Right lobe of liver (tissue), 6 donors: Measurements from ENCODE around the gene S100A10. TPM values are rescaled to one million over a fixed set of nuclear protein-coding genes. Genes with fewer than 3 reads are reported as not detected.

Source experiments
- ATAC-seq, 4 donors: fragments of 200-7000 bp; cut with Tn5 transposase; one replicate each; pipeline ENCODE4 v1.9.1; 2020; ENCODE audit warnings: mild to moderate bottlenecking in 4 of 4, moderate library complexity in 4 of 4
- DNase-seq, 3 donors: peaks; one replicate each; pipeline ENCODE4 v3.0.0-alpha.2; 2020
- H3K27ac ChIP-seq, 3 donors: fragments of 200-600 bp; one replicate each; pipeline ENCODE4 v1.8.0; 2022
- H3K27me3 ChIP-seq, 2 donors: fragments of 200-600 bp; one replicate each; pipeline ENCODE4 v1.8.0; 2022
- H3K36me3 ChIP-seq, 4 donors: fragments of 200-600 bp; sonication (generic) in 1 of 4; one replicate each; pipeline versions ENCODE4 v1.5.1 to v1.8.0; 2017 to 2022; ENCODE audit warnings: control low read depth in 1 of 4
- H3K4me1 ChIP-seq, 4 donors: fragments of 200-600 bp; sonication (generic) in 1 of 4; one replicate each; pipeline versions ENCODE4 v1.5.1 to v1.8.0; 2017 to 2022; ENCODE audit warnings: control low read depth in 1 of 4
- H3K4me3 ChIP-seq, 3 donors: fragments of 200-600 bp; one replicate each; pipeline ENCODE4 v1.8.0; 2022
- H3K9me3 ChIP-seq, 4 donors: fragments of 200-600 bp; sonication (generic) in 1 of 4; one replicate each; pipeline versions ENCODE4 v1.5.1 to v1.8.0; 2017 to 2022; ENCODE audit warnings: control low read depth in 1 of 4
- POLR2A ChIP-seq: fragments of 450-650 bp; IDR thresholded peaks from one replicate; pipeline ENCODE4 v1.6.1; 2017; ENCODE audit warnings: antibody characterized with exemption, mild to moderate bottlenecking
- WGBS: methylation state at CpG from one replicate; pipeline ENCODE4 v1.1.6; 2018; ENCODE audit warnings: low coverage, low lambda C conversion rate; ENCODE audit not compliant: insufficient coverage; ENCODE audit errors: missing lambda C conversion rate; 5-methylcytosine and 5-hydroxymethylcytosine counted together
- intact Hi-C, 2 donors: fragments of 100-400 bp; cut with DNase I; formaldehyde crosslinking; loops; one replicate each; pipeline versions ENCODE4 v1.11.2 to v1.14.1; 2022
- total RNA-seq, 6 experiments: library from RNA; depleted of rRNA in 2 of 6; stranded (reverse); fragments of >200 nt in 2 of 6; fragmentation: NEBNext Ultra II Directional in 3 of 6; extraction: Animal tissue kit (Norgen Biotek cat#: 25700) in 3 of 6; gene quantifications; one replicate each; pipeline versions ENCODE4 v1.1.0 to v1.2.4, GENCODE V29; 2016 to 2023
- TF ChIP-seq, protein P1 (sequence below), 4 donors: fragments of 200-600 bp in 3 of 4; fragments of 450-650 bp in 1 of 4; IDR thresholded peaks; one replicate each; pipeline versions ENCODE4 v1.5.1 to v1.8.0; 2016 to 2022; ENCODE audit warnings: antibody characterized with exemption in 4 of 4, mild to moderate bottlenecking in 2 of 4
- donor health status: DM: no; HTN: yes; CAD: no.
- donor health status: DM: no; HTN: no; CAD: no.
- donor health status: DM: no; HTN: no; CAD: no.
- donor health status: DM: no; HTN: yes; CAD: no.
- donor health status: DM: no; HTN: yes; CAD: no.

Gene S100A10
- total RNA-seq, 6 experiments from 2014 or later: 48.5 to 192 (median 61.7) TPM

DNA sequence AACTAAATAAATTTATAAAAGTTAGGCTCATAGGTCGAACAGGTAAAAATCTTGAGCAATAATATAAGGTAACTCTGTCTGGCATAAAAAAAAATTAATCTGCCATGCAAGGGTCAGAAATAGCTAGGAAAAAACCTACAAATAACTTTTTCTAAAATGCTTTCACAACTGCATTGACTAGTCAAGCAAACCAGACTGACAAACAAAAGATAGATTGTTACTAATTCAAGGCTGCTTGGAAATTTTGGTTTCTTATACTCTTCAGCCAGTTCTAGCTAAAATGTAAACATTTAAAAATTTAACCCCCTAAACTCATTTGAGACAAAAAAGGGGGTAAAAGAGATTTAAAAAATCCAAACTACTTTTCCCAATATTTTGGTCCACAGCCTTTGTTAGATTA lies 40.8 kb downstream of the S100A10 start:
- H3K4me3 ChIP-seq: peak overlapping the region in 1 of 3 donors; percentile 2
- WGBS: 37% methylated on average over 1 of the region's 1 CpG

DNA sequence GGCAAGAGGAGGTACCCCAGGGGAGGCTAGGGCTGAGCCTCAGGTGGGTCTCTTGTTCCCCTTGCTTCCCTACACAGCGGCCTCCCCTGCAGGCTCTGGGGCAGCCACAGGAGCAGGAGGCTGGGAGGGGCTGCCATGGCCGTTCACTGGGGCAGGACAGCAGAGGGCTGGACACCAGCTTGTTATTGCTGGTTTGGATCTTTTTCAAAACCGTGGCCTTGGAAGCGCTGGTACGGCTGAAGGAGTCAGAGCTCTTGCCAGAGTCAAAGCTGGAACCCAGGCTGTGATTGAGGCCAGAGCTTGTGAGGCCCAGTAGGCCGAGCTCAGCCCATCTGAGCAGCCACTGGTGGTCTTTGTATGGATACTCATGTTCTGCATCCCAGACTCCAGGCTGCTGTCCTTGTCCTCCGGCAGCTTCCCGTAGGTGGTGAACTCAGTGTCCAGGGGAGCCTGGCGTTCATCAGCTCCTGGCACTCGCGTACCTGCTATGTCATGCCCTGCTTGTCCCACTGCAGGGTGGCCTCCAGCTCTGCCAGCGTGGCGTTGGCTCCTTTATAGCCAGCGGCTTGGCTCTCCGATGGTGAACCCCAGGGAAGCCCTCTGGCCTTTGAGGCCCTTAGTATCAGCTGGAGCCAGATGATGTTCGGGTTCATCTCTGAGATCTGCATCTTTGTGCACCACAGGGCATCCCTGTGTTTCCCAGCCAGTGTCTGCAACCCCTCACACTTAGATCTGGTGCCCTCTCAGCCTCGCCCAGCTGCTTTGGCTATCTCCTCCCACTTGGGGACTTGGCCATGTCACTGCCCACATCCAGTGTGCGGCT lies 44.1 kb downstream of the S100A10 start:
- intact Hi-C loops: no loop called here
- DNase-seq: no peak

More for the DNA sequence above, 40.8 kb downstream of the S100A10 start:
- ATAC-seq (no peak), DNase-seq (no peak)
- no peaks in the 10 kb centered on the region for H3K27me3 ChIP-seq
- peaks cover 0 to 6% (median 0%) of the 10 kb centered on the region in 4 donors for H3K4me1 ChIP-seq
- TF ChIP-seq POLR2A: no peak
- TF ChIP-seq, protein P1, sequence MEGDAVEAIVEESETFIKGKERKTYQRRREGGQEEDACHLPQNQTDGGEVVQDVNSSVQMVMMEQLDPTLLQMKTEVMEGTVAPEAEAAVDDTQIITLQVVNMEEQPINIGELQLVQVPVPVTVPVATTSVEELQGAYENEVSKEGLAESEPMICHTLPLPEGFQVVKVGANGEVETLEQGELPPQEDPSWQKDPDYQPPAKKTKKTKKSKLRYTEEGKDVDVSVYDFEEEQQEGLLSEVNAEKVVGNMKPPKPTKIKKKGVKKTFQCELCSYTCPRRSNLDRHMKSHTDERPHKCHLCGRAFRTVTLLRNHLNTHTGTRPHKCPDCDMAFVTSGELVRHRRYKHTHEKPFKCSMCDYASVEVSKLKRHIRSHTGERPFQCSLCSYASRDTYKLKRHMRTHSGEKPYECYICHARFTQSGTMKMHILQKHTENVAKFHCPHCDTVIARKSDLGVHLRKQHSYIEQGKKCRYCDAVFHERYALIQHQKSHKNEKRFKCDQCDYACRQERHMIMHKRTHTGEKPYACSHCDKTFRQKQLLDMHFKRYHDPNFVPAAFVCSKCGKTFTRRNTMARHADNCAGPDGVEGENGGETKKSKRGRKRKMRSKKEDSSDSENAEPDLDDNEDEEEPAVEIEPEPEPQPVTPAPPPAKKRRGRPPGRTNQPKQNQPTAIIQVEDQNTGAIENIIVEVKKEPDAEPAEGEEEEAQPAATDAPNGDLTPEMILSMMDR (IDR thresholded peaks at IDR 0.05): no peak
- no peaks in the 10 kb centered on the region for H3K36me3 ChIP-seq
- H3K27ac ChIP-seq: no peak overlapping the region
- intact Hi-C loops: no loop called here
- no peaks in the 10 kb centered on the region for H3K9me3 ChIP-seq

DNA sequence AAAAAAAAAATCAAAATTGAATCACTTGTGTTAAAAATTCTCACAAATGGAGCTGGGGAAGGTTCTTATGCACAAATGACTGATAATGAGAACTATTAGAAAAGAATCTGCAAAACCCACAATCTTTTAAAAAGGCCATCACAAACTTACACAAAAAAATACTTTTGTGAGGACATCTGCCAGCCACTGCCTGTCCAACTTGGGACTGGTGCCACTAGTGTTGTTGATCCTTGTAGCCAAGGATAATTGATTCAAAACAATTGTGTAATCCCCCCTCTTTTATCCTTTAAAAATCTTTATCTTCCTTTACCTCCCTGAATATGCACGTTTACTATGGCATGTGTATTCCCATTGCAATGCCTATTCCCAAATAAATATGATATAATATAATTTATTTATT lies 45.2 kb downstream of the S100A10 start:
- DNase-seq (no peak), ATAC-seq (peak in 1 of 4 donors; percentile 39)
- H3K9me3 ChIP-seq: no peaks in the 10 kb centered on the region
- TF ChIP-seq, protein P1 (IDR thresholded peaks at IDR 0.05): no peak
- TF ChIP-seq POLR2A: no peak
- H3K4me1 ChIP-seq: peaks cover 0 to 29% (median 3%) of the 10 kb centered on the region in 4 donors
- no peaks in the 10 kb centered on the region for H3K36me3 ChIP-seq
- intact Hi-C loops: no loop called here
- WGBS: 21% methylated on average over 1 of the region's 1 CpG
- no peaks in the 10 kb centered on the region for H3K27me3 ChIP-seq
- H3K27ac ChIP-seq: no peak overlapping the region
- no peak overlapping the region for H3K4me3 ChIP-seq

More for the DNA sequence above, 44.1 kb downstream of the S100A10 start:
- WGBS: 100% methylated on average over 1 of the region's 18 CpGs
- peaks cover 0 to 24% (median 3%) of the 10 kb centered on the region in 4 donors for H3K4me1 ChIP-seq
- no peak overlapping the region for H3K27ac ChIP-seq
- H3K27me3 ChIP-seq: no peaks in the 10 kb centered on the region
- TF ChIP-seq, protein P1 (IDR thresholded peaks at IDR 0.05): no peak
- TF ChIP-seq POLR2A: no peak
- no peaks in the 10 kb centered on the region for H3K9me3 ChIP-seq
- peak in 1 of 4 donors; percentile 9 for ATAC-seq
- no peak overlapping the region for H3K4me3 ChIP-seq
- no peaks in the 10 kb centered on the region for H3K36me3 ChIP-seq

DNA sequence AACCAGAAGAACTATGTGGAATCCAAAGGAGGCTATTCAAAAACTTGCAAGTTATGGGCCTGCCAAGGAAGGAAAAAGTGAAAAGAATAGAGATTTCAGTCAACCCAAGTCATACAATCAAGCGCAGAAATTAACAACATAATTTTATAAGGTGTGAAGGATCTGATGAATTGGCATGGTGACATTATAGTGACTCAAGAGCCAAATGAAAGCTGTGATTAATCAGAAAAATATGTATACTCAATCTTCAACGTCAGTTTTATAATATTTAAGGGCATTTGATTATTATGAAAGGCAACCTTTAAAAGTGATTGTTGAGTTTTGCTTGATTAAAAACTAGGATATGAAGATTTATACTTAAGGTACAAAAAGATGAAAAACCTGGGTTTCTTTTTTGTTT lies 46.5 kb downstream of the S100A10 start:
- Histone ChIP-seq H3K4me1 (peaks cover 0 to 29% (median 3%) of the 10 kb centered on the region in 4 donors), H3K27ac (no peak overlapping the region), H3K27me3 (no peaks in the 10 kb centered on the region), H3K9me3 (no peaks in the 10 kb centered on the region), H3K4me3 (no peak overlapping the region), H3K36me3 (no peaks in the 10 kb centered on the region)
- DNase-seq (no peak), ATAC-seq (no peak)
- TF ChIP-seq POLR2A: no peak
- TF ChIP-seq, protein P1 (IDR thresholded peaks at IDR 0.05): no peak
- WGBS: 60% methylated on average over 1 of the region's 2 CpGs
- intact Hi-C loops: no loop called here
